Measurements from ENCODE around the gene ANKRD18B.
A peak's percentile ranks its signal among the peaks of the same experiment; 100 is the strongest.
"Not testable (repeated sequence)": the region's sequence is repeated elsewhere in the genome, so short reads cannot be mapped to it uniquely, and the experiment has no call there.

ANKRD18B gene

DNA sequence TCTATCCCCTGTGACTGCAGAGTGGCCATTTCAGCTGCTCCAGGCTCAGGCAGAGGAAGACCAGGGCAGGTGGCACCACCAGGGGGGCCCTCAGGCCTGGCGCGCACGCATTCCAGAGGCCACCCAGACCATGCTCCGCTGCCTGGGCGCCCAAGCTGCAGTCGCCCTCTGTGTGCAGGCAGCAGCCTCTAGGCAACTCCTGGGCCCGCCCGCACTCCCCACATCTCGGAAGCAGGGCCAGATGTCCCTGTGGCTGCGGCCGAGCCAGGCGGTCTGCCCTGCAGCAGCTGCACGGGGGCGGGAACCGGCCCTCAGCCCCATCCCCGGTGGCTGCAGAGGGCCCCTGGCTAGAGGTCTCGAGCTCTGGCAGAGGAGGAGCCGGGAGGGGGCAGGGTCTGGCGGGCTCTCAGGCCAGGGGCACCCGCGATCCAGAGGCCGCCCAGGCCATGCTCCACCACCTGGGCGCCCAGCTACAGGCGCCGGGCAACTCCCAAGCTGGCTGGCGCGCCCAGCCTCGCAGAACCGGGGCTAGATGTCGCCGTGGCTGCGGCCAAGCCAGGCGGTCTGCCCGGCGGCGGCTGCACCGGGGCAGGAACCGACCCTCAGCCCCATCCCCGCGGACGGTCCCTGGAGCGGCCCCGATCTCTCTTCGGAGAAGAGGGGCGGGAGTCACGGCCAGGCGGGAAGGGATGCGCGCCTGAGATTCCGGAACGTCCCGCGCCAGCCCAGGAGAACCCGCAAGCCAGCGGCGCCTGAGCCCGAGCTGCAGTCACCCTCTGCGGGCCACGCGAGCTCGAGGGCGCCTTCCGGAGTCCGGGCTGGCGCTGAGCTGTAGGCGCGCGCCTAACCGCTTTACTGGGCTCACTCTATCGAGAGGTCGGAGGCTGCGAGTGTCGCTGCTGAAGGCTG, at the start of gene ANKRD18B:
Gene ANKRD18B, plus strand, starts transcription at position 855 of the 909 bp plus-strand sequence. CDS start 239 bp downstream, outside the sequence.
- DNase-seq: peak; percentile 93

- DNase-seq: no peak
Measured at GRCh38 chr9:33475357-33475756, 48.7 kb upstream of the ANKRD18B start.

- no peak for DNase-seq
Measured at GRCh38 chr9:33476503-33476902, 47.5 kb upstream of the ANKRD18B start.

- no peak for DNase-seq
Measured at GRCh38 chr9:33480106-33480505, 43.9 kb upstream of the ANKRD18B start.

DNA sequence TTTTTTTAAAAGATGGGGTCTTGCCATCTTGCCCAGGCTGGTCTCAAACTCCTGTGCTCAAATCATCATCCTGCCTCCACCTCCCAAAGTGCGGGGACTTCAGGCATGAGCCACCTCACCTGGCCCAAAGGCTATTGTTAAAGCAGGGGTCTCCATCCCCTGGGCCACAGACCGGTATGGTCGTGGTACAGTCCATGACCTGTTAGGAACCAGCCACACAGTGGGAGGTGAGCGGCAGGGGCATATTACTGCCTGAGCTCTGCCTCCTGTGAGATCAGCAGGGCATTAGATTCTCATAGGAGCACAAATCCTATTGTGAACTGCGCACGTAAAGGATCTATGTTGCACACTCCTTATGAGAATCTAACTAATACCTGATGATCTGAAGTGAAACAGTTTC, 43.1 kb upstream of the ANKRD18B start:
- peak; percentile 12 for DNase-seq

DNA sequence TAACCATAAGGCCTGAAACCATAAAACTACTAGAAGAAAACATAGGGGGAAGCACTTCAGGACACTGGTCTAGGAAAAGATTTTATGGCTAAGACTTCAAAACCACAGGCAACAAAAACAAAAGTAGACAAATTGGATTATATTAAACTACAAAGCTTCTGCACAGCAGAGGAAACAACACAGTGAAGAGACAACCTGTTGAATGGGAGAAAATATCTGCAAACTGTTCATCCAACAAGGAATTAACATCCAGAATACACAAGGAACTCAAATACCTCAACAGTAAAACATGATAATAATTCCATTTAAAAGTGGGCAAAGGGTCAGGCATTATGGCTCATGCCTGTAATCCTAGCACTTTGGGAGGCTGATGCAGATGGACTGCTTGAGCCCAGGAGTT, 38.7 kb upstream of the ANKRD18B start:
- peak; percentile 22 for DNase-seq

DNA sequence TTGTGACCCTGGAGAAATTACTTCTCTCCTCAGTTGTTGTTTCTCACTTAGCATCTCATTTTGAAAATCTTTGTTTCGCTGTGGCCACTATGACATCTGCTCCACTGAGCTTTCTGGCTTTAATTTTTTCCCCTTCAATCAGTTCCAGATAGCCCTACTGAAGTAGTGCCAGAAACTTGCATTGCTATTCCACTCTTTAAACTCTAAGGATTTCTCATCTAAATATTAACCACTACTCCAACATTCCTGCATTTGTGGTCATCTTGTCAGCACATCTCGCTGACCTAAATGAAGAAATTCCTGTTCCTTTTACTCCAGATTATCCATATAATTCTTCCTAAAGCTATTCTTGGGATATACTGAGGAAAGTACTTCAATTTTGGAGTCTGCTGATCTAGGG, 35.0 kb upstream of the ANKRD18B start:
- DNase-seq: no peak

GRCh38 chr9:33493819-33494218, 30.2 kb upstream of the ANKRD18B start:
- DNase-seq: not testable (repeated sequence)

GRCh38 chr9:33498387-33498786, 25.7 kb upstream of the ANKRD18B start:
- DNase-seq: no peak

DNA sequence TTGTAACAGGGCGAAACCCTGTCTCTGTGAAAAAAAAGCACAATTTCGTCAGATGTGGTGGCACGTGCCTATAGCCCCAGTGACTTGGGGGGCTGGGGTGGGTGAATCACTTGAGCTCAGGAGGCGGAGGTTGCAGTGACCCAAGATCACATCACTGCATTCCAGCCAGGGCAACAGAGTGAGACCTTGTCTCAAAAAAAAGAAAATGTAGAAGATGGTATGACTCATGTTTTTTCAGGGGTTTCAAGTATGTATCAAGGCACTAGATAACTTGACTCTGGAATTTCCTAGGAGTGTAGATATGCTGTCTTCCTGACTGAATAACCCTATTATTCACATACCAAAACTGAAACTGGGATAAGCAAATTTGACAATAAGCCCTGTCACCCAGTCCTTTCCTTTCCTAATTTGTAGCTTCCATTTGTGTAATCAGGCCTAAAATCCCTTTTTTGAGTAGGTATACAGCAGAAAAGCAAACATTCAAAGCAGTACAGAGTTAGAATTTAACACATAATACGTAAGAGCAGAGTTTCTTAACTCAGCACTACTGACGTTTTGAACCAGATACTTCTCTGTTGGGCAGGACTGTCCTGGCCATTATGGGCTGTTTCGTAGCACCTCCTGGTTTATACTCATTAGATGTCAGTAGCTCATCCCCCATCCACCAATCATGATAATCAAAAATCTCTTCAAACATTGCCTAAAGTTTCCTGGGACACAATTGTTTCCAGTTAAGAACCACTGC, 17.3 kb upstream of the ANKRD18B start:
- no peak for DNase-seq

GRCh38 chr9:33510262-33511183, 13.5 kb upstream of the ANKRD18B start:
- DNase-seq: peak; percentile 74

GRCh38 chr9:33511184-33511517, 12.9 kb upstream of the ANKRD18B start:
- not testable (repeated sequence) for DNase-seq

GRCh38 chr9:33512535-33512934, 11.5 kb upstream of the ANKRD18B start:
- not testable (repeated sequence) for DNase-seq

GRCh38 chr9:33515342-33515995, 8.6 kb upstream of the ANKRD18B start:
- peak; percentile 60 for DNase-seq

GRCh38 chr9:33516397-33516796, 7.7 kb upstream of the ANKRD18B start:
- not testable (repeated sequence) for DNase-seq

- peak; percentile 70 for DNase-seq
Measured at GRCh38 chr9:33517373-33517772, 6.7 kb upstream of the ANKRD18B start.

DNA sequence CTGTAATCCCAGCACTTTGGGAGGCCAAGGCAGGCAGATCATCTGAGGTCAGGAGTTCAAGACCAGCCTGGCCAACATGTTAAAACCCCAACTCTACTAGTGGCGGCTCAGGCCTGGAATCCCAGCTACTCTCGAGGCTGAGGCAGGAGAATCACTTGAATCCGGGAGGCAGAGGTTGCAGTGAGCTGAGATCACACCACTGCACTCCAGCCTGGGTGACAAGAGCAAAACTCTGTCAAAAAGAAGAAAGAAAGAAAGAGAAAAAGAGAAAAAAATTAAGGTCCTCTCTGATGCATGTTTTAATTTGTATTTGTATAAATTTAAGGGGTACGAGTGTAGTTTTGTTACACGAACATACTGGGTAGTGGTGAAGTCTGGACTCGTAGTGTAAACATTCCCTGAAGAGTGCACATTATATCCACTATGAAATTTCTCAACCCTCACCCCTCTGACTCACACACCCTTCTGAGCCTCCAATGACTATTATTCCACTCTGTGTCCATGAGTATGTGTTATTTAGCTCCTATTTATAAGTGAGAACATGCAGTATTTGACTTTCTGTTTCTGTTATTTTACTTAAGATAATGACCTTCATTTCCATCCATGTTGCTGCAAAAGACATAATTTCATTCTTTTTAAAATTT, 6.0 kb upstream of the ANKRD18B start:
- DNase-seq: not testable (repeated sequence)

DNA sequence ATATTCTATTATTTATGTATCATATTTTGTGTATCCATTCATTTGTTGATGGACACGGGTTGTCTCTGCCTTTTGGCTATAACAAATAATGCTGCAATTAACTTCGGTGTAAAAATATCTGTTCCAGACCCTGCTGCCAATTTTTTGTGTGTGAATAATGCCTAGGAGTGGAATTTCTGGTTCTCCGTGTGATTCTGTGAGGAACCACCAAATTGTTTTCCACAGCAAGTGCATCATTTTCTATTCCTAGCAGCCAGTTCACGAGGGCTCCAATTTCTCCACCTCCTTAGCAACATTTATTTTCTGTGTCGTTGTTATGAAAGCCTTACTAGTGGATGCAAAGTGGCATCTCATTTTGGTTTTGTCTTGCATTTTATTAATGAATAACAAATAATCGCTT, 2.2 kb upstream of the ANKRD18B start:
- DNase-seq: not testable (repeated sequence)

DNA sequence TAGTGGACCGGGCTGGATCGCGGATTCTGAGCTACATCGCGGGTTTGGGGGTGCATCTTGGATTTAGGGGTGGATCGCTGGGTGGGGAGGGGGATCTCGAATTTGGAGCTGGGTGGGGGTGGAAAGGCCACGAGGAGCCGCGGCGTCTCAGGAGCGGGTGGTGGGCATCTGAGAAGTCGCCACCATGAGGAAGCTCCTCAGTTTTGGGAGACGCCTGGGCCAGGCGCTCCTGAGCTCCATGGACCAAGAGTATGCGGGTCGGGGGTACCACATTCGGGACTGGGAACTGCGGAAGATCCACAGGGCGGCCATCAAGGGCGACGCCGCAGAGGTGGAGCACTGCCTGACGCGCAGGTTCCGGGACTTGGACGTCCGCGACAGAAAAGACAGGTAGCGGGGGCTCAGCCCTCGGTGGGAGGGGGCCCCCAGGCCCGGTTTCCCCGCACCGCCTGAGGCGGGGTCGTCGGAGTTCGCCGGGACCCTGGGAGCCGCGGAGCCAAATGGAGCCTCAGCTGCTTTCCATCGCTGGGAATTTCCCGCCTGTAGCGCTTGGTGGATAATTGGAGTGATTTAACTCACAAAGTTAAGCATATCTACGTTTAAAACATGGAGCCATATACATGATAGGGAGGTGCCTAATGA, 376 bp downstream of the ANKRD18B start:
- peak; percentile 66 for DNase-seq

DNA sequence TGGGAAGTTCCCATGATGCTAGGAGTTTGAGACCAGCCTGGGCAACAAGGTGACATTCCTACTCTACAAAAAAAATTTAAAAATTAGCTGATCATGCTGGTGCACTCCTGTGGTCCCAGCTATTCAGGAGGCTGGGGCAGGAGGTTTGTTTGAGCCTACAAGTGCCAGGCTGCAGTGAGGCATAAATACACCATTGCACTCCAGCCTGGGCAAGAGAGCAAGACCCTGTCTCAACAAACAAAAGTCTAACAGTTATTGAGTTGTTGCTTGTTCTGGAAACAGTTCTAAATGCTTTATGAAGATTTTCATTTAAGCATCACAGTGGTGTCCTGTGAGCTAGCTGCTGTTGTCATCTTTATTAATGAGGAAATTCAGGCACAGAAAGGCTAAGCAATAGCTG, 4.0 kb downstream of the ANKRD18B start:
- DNase-seq: not testable (repeated sequence)

DNA sequence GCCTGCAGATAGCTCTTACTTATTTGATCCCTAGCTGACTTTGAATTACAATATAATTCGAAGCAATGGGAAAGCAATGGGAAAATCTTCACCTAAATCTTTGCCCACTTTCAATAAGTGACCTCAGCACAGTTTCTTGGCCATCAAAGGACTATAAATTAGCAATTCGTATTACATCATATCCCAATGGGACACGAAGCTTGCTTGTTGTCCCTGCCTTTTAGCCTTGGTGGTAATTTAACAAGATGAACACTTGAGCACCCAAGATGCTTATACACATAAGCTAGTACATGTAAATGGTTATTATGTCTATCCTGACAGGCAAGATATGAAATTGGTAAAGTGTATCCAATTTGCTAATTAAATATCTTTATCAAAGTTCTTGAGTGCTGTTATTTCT, 9.9 kb downstream of the ANKRD18B start:
- DNase-seq: not testable (repeated sequence)
